Fibroblast of lung (primary cell): ENCODE measurements around the gene TMEM123. TPM values are rescaled to one million over a fixed set of nuclear protein-coding genes. Genes with fewer than 3 reads are reported as not detected.

Experiments used
- DNase-seq, 2 donors: peaks; one replicate each; pipeline versions ENCODE4 v3.0.0 to v3.0.0-alpha.2; 2010; ENCODE audit warnings: low read depth in 2 of 2
- H2AFZ ChIP-seq: 2 replicates; pipeline ENCODE4 v1.5.1; 2012; ENCODE audit warnings: low read length, control low read depth, inconsistent platforms
- H3K27ac ChIP-seq: 2 replicates; pipeline ENCODE4 v1.5.1; 2011; ENCODE audit warnings: low read length, control low read depth; ENCODE audit not compliant: insufficient read depth
- H3K27me3 ChIP-seq: 2 replicates; pipeline ENCODE4 v1.5.1; 2011; ENCODE audit warnings: mild to moderate bottlenecking, low read length; ENCODE audit not compliant: control insufficient read depth, insufficient read depth
- H3K36me3 ChIP-seq: 2 replicates; pipeline ENCODE4 v1.5.1; 2011; ENCODE audit warnings: low read length; ENCODE audit not compliant: control insufficient read depth, insufficient read depth
- H3K4me1 ChIP-seq: 2 replicates; pipeline ENCODE4 v1.5.1; 2011; ENCODE audit warnings: low read length; ENCODE audit not compliant: control insufficient read depth, insufficient read depth; ENCODE audit errors: extremely low read depth
- H3K4me2 ChIP-seq: 2 replicates; pipeline ENCODE4 v1.5.1; 2011; ENCODE audit warnings: low read length, control low read depth; ENCODE audit not compliant: insufficient read depth; ENCODE audit errors: extremely low read depth
- H3K4me3 ChIP-seq, 4 experiments: fragments of 200-600 bp in 1 of 4; sonication (generic) in 1 of 4; replicated peaks in 1 of 4; 2 replicates each; pipeline ENCODE4 v1.5.1; 2011 to 2016; ENCODE audit warnings: low read length in 4 of 4, low read depth in 3 of 4, mild to moderate bottlenecking in 3 of 4, control low read depth in 2 of 4, inconsistent platforms in 1 of 4, mixed read lengths in 1 of 4; ENCODE audit not compliant: insufficient read depth in 1 of 4; ENCODE audit errors: control extremely low read depth in 1 of 4
- H3K79me2 ChIP-seq: 2 replicates; pipeline ENCODE4 v1.5.1; 2012; ENCODE audit warnings: mild to moderate bottlenecking, low read length, inconsistent platforms; ENCODE audit not compliant: control insufficient read depth, insufficient read depth
- H3K9ac ChIP-seq: 2 replicates; pipeline ENCODE4 v1.5.1; 2011; ENCODE audit warnings: mild to moderate bottlenecking, low read length, control low read depth; ENCODE audit not compliant: insufficient read depth
- H3K9me3 ChIP-seq: 2 replicates; pipeline ENCODE4 v1.5.1; 2012; ENCODE audit warnings: low read depth, low read length; ENCODE audit not compliant: control insufficient read depth, insufficient read depth
- H4K20me1 ChIP-seq: 2 replicates; pipeline ENCODE4 v1.5.1; 2011; ENCODE audit warnings: low read length; ENCODE audit not compliant: control insufficient read depth, insufficient read depth; ENCODE audit errors: extremely low read depth
- EZH2 ChIP-seq: IDR thresholded peaks from 2 replicates; pipeline ENCODE4 v1.5.1; 2012; ENCODE audit warnings: low read length, control low read depth, mild to moderate bottlenecking; ENCODE audit errors: missing control alignments
- polyA plus RNA-seq, 2 donors: library from polyadenylated mRNA; depleted of rRNA in 1 of 2; stranded (reverse) in 1 of 2; unstranded in 1 of 2; fragments of >200 nt; gene quantifications; 2 replicates each; pipeline ENCODE4 v1.2.1, GENCODE V29; 2011 to 2012; ENCODE audit warnings: missing spikeins in 1 of 2
- total RNA-seq: library from RNA; depleted of rRNA; stranded (reverse); fragments of >200 nt; gene quantifications from 2 replicates; pipeline ENCODE4 v1.2.1, GENCODE V29; 2014
- TF ChIP-seq, protein P1 (sequence below), 2 donors: IDR thresholded peaks in 1 of 2; conservative IDR thresholded peaks in 1 of 2; 1 replicate in 1 of 2; 2 replicates in 1 of 2; pipeline ENCODE4 v1.5.1; 2011 to 2012; ENCODE audit warnings: low read length in 2 of 2, control low read depth in 1 of 2, inconsistent platforms in 1 of 2, low read depth in 1 of 2, mild to moderate bottlenecking in 1 of 2

The TMEM123 gene
- total and polyA plus RNA-seq, 2 donors (not counting 1 experiment from before 2014, with no cell fraction given), result 127 to 355 TPM

DNA sequence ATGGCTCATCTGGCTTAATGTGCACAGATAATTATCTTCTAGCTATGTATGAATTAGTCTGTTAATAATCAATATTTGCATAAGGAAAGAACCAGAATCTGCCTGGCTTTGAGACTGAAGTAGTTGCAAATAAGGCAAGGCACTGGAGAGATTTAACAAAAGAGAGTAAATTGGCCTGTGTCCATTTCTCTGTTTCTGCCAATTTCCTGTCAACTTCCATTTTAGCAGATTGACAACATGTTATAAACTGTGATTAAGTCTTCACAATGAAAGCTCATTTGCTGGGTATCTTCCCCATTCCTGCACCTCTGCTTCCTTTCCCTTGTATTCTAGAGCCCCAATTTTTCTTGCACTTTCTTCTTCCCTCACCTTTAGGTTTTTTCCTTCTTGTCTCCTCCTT lies 5.3 kb upstream of the TMEM123 start:
- Histone ChIP-seq H3K27ac (no peak overlapping the region), H4K20me1 (no peaks in the 10 kb centered on the region), H3K36me3 (no peaks in the 10 kb centered on the region), H3K4me2 (no peak overlapping the region), H2AFZ (no peak overlapping the region), H3K4me3 (no peak overlapping the region), H3K9ac (no peak overlapping the region), H3K27me3 (no peaks in the 10 kb centered on the region), H3K4me1 (peaks cover 4% of the 10 kb centered on the region), H3K9me3 (no peaks in the 10 kb centered on the region), H3K79me2 (no peaks in the 10 kb centered on the region)
- DNase-seq, result no peak
- TF ChIP-seq EZH2, result no peak
- TF ChIP-seq, protein P1, sequence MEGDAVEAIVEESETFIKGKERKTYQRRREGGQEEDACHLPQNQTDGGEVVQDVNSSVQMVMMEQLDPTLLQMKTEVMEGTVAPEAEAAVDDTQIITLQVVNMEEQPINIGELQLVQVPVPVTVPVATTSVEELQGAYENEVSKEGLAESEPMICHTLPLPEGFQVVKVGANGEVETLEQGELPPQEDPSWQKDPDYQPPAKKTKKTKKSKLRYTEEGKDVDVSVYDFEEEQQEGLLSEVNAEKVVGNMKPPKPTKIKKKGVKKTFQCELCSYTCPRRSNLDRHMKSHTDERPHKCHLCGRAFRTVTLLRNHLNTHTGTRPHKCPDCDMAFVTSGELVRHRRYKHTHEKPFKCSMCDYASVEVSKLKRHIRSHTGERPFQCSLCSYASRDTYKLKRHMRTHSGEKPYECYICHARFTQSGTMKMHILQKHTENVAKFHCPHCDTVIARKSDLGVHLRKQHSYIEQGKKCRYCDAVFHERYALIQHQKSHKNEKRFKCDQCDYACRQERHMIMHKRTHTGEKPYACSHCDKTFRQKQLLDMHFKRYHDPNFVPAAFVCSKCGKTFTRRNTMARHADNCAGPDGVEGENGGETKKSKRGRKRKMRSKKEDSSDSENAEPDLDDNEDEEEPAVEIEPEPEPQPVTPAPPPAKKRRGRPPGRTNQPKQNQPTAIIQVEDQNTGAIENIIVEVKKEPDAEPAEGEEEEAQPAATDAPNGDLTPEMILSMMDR (conservative IDR thresholded peaks at IDR 0.05 in 1 of 2, IDR thresholded peaks at IDR 0.05 in 1 of 2; ENCODE audit: low read depth in 1 of 2, low read length in 2 of 2), result no peak

- Histone ChIP-seq H3K9ac (no peak overlapping the region), H3K4me3 (no peak overlapping the region), H3K9me3 (no peaks in the 10 kb centered on the region), H3K4me2 (no peak overlapping the region), H3K4me1 (peaks cover 4% of the 10 kb centered on the region), H3K36me3 (no peaks in the 10 kb centered on the region), H3K27me3 (no peaks in the 10 kb centered on the region), H2AFZ (no peak overlapping the region), H3K27ac (no peak overlapping the region), H3K79me2 (peaks cover 3% of the 10 kb centered on the region), H4K20me1 (no peaks in the 10 kb centered on the region)
- no peak for TF ChIP-seq EZH2
- TF ChIP-seq, protein P1 (conservative IDR thresholded peaks at IDR 0.05 in 1 of 2, IDR thresholded peaks at IDR 0.05 in 1 of 2; ENCODE audit: low read depth in 1 of 2, low read length in 2 of 2), result no peak
- no peak for DNase-seq
Measured at GRCh38 chr11:102457056-102457677, 4.6 kb upstream of the TMEM123 start.

DNA sequence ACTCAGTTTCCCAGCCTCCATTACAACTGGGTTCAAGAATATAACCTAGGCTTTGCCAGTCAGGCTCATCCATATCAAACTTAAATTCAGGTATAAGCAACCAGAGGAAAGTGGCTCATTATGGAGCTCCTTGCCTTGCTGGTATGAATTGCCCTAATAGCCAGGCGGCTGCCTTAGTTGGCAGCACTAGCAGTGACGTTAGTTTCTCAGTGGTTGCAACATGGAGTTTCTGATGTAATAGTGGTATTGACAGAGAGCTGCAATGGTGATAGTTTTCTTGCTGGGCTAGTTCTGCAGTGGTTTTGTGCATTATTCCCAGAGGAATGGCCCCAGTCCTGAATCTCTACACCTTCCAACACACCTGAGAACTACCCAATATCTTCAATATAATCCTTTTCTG lies 3.8 kb upstream of the TMEM123 start:
- DNase-seq, result peak in 1 of 2 donors; percentile 80
- Histone ChIP-seq H3K9me3 (no peaks in the 10 kb centered on the region), H3K27me3 (no peaks in the 10 kb centered on the region), H3K4me2 (no peak overlapping the region), H3K9ac (no peak overlapping the region), H3K4me3 (no peak overlapping the region), H3K27ac (no peak overlapping the region), H3K4me1 (peaks cover 4% of the 10 kb centered on the region), H4K20me1 (no peaks in the 10 kb centered on the region), H2AFZ (no peak overlapping the region), H3K79me2 (peaks cover 9% of the 10 kb centered on the region), H3K36me3 (no peaks in the 10 kb centered on the region)
- no peak for TF ChIP-seq EZH2
- TF ChIP-seq, protein P1 (conservative IDR thresholded peaks at IDR 0.05 in 1 of 2, IDR thresholded peaks at IDR 0.05 in 1 of 2; ENCODE audit: low read depth in 1 of 2, low read length in 2 of 2), result no peak
